Measurements from ENCODE around the gene ZC3H7A.
"Not testable (repeated sequence)": the region's sequence is repeated elsewhere in the genome, so short reads cannot be mapped to it uniquely, and the experiment has no call there.

ZC3H7A gene

GRCh38 chr16:11797166-11797956 is at the start of gene ZC3H7A:
TSS of gene ZC3H7A (minus strand) at chr16:11797258. CDS start at chr16:11782354, 14,904 bp downstream.
- DNase-seq, result peak; percentile 88 to 94 (median 91)

GRCh38 chr16:11844499-11844898 is 47.4 kb upstream of the ZC3H7A start:
- DNase-seq, result no peak

- no peak for DNase-seq
These were observed 46.8 kb upstream of the ZC3H7A start for GRCh38 chr16:11843861-11844260.

GRCh38 chr16:11843206-11843605 is 46.1 kb upstream of the ZC3H7A start:
- no peak for DNase-seq

GRCh38 chr16:11841026-11841425 is 44.0 kb upstream of the ZC3H7A start:
- no peak for DNase-seq

GRCh38 chr16:11836650-11837244 is 39.7 kb upstream of the ZC3H7A start:
- no peak for DNase-seq

- no peak for DNase-seq
These were observed 39.0 kb upstream of the ZC3H7A start for GRCh38 chr16:11835891-11836649.

- DNase-seq, result no peak
These were observed 38.3 kb upstream of the ZC3H7A start for GRCh38 chr16:11835309-11835708.

- no peak for DNase-seq
These were observed 37.1 kb upstream of the ZC3H7A start for GRCh38 chr16:11833951-11834695.

- DNase-seq, result no peak
These were observed 31.6 kb upstream of the ZC3H7A start for GRCh38 chr16:11828696-11829095.

- not testable (repeated sequence) for DNase-seq
These were observed 28.6 kb upstream of the ZC3H7A start for GRCh38 chr16:11825520-11826165.

- no peak for DNase-seq
These were observed 27.3 kb upstream of the ZC3H7A start for GRCh38 chr16:11824362-11824761.

GRCh38 chr16:11823645-11824044 is 26.6 kb upstream of the ZC3H7A start:
- DNase-seq, result not testable (repeated sequence)

GRCh38 chr16:11819798-11820197 is 22.7 kb upstream of the ZC3H7A start:
- no peak for DNase-seq

GRCh38 chr16:11818970-11819369 is 21.9 kb upstream of the ZC3H7A start:
- not testable (repeated sequence) for DNase-seq

GRCh38 chr16:11816123-11816522 is 19.1 kb upstream of the ZC3H7A start:
- no peak for DNase-seq

- DNase-seq, result not testable (repeated sequence)
These were observed 17.7 kb upstream of the ZC3H7A start for GRCh38 chr16:11814800-11815199.

GRCh38 chr16:11806721-11807120 is 9.7 kb upstream of the ZC3H7A start:
- no peak for DNase-seq

GRCh38 chr16:11805556-11805955 is 8.5 kb upstream of the ZC3H7A start:
- DNase-seq, result no peak

- no peak for DNase-seq
These were observed 4.5 kb upstream of the ZC3H7A start for GRCh38 chr16:11801481-11802021.

- DNase-seq, result no peak
These were observed 3.3 kb upstream of the ZC3H7A start for GRCh38 chr16:11800382-11800718.

Data from stimulated activated naive CD4-positive, alpha-beta T cell (primary cell).